ENCODE measurements around the gene SLC1A5. TPM values are rescaled to one million over a fixed set of nuclear protein-coding genes. Genes with fewer than 3 reads are reported as not detected.

SLC1A5 gene
- total and polyA plus RNA-seq, 2 donors (not counting 3 experiments of a cell fraction or from before 2014, with no cell fraction given) = 114 TPM

- Histone ChIP-seq H3K4me3 (replicated peaks in 1 of 3; ENCODE audit: insufficient read depth in 1 of 3, low read depth in 1 of 3, low read length in 3 of 3) (no peak overlapping the region), H3K4me1 (ENCODE audit: control insufficient read depth, extremely low read depth, insufficient read depth, low read length) (peaks cover 12% of the 10 kb centered on the region), H3K79me2 (ENCODE audit: control insufficient read depth, insufficient read depth, low read length) (peaks cover 68% of the 10 kb centered on the region), H4K20me1 (replicated peaks; ENCODE audit: control insufficient read depth, extremely low read depth, insufficient read depth, low read length) (peaks cover 2% of the 10 kb centered on the region), H3K9ac (replicated peaks; ENCODE audit: extremely low read depth, insufficient read depth, low read length) (no peak overlapping the region), H3K9me3 (replicated peaks; ENCODE audit: control insufficient read depth, insufficient read depth, low read length) (no peaks in the 10 kb centered on the region), H3K27me3 (ENCODE audit: control insufficient read depth in 2 of 2, insufficient read depth in 2 of 2, low read length in 2 of 2) (no peaks in the 10 kb centered on the region), H3K36me3 (ENCODE audit: control insufficient read depth in 2 of 2, extremely low read depth in 1 of 2, insufficient read depth in 2 of 2, low read length in 2 of 2) (peaks cover 3 to 30% of the 10 kb centered on the region in 2 experiments), H2AFZ (ENCODE audit: low read depth, low read length) (no peak overlapping the region), H3K4me2 (ENCODE audit: insufficient read depth, low read length) (no peak overlapping the region), H3K9me1 (replicated peaks; ENCODE audit: control insufficient read depth, extremely low read depth, insufficient read depth, low read length) (no peaks in the 10 kb centered on the region), H3K27ac (ENCODE audit: insufficient read depth, low read depth, low read length) (no peak overlapping the region)
- dilution Hi-C loops (cut with MboI; ENCODE audit: extremely low pct_ligation_motif_present, low sequenced_read_pairs) (no loop called here), intact Hi-C loops (cut with micrococcal nuclease) (no loop called here)
- POLR2A ChIA-PET = interaction anchor here (0.6 kb wide), 1 partner anchor 101 kb away, joined by 4 read pairs; the partner anchor contains the start of gene GNG8
- no peak for TF ChIP-seq JUN (IDR thresholded peaks at IDR 0.05; ENCODE audit: borderline replicate concordance, insufficient read depth, insufficient read length, low read depth)
- TF ChIP-seq FOS (IDR thresholded peaks at IDR 0.05; ENCODE audit: borderline replicate concordance, insufficient read depth, low read length) = no peak
- TF ChIP-seq POLR2A (IDR thresholded peaks at IDR 0.05; ENCODE audit: low read depth, low read length) = no peak
- TF ChIP-seq POLR2AphosphoS5 (IDR thresholded peaks at IDR 0.05; ENCODE audit: insufficient read depth, low read depth, low read length) = no peak
- no peak for TF ChIP-seq MYC (IDR thresholded peaks at IDR 0.05; ENCODE audit: low read depth, low read length)
- no peak for TF ChIP-seq MAX (IDR thresholded peaks at IDR 0.05; ENCODE audit: insufficient read depth, insufficient read length)
- TF ChIP-seq CTCF (IDR thresholded peaks at IDR 0.05; ENCODE audit: extremely low read depth in 1 of 2, insufficient read depth in 1 of 2, low read depth in 1 of 2, low read length in 2 of 2) = no peak
- TF ChIP-seq EZH2 (IDR thresholded peaks at IDR 0.05; ENCODE audit: borderline replicate concordance, low read depth, low read length, severe bottlenecking) = no peak
- TF ChIP-seq GATA2 (IDR thresholded peaks at IDR 0.05; ENCODE audit: insufficient read depth, insufficient read length, low read depth, low read length) = no peak
- no TSS peak for BruUV-seq (replicated peaks)
- CTCF ChIA-PET = interaction anchor here (0.8 to 1.0 kb wide), 3 partner anchors 9 to 47 kb away, joined by 3 to 6 read pairs (median 3); no protein-coding TSS in a partner anchor
- DNase-seq (ENCODE audit: low read depth, low spot score) (no peak), FAIRE-seq (no peak)
These were observed 51.1 kb downstream of the SLC1A5 start for GRCh38 chr19:46737298-46737654.

Data from endothelial cell of umbilical vein (primary cell).